ENCODE results near the gene SMR3B.

The SMR3B gene

GRCh38 chr4:70382691-70383181 lies at the start of gene SMR3B:
Gene SMR3B (plus strand): TSS chr4:70383131. CDS start chr4:70384511, 1,380 bp downstream.
- DNase-seq (ENCODE audit: insufficient read length, low spot score), result no peak
- no peak for FAIRE-seq

- DNase-seq (ENCODE audit: insufficient read length, low spot score), result no peak
- FAIRE-seq, result no peak
Measured at GRCh38 chr4:70334681-70335080, 48.2 kb upstream of the SMR3B start, which contains the start of gene CABS1. Gene CABS1 (plus strand): TSS chr4:70334981. CDS start chr4:70335040, 59 bp downstream.

- DNase-seq (ENCODE audit: insufficient read length, low spot score) (no peak), FAIRE-seq (no peak)
Measured at GRCh38 chr4:70336043-70336442, 46.9 kb upstream of the SMR3B start.

GRCh38 chr4:70337886-70338420 lies 45.0 kb upstream of the SMR3B start:
- no peak for DNase-seq (ENCODE audit: insufficient read length, low spot score)
- FAIRE-seq, result no peak

- no peak for DNase-seq (ENCODE audit: insufficient read length, low spot score)
- no peak for FAIRE-seq
Measured at GRCh38 chr4:70356185-70356584, 26.7 kb upstream of the SMR3B start.

DNA sequence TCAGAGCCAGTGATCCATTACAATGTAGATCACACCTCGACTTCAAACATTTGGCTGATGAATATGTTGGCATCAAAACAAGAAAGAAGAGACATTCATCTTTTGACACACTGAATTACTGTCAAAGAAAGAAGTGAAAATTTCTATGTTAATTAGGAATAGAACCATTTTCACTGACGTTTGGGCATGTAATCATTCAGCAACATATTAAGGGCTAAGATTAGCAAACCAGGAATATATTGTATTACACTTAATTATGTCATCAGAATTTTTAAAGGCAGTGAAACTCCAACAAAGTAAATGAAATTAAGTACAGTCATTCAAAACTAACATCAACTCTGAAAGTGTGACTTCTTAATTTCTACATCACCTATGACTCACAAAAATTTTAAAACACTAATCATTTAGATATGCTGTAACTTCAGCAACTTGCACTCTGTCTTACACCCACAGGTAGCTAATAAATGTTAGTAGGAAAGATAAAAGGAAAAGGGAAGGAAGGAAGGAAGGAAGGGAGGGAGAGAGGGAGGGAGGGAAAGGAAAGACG lies 23.7 kb upstream of the SMR3B start:
- DNase-seq (ENCODE audit: insufficient read length, low spot score) (no peak), FAIRE-seq (no peak)

GRCh38 chr4:70360460-70360859 lies 22.5 kb upstream of the SMR3B start, which contains the start of gene SMR3A:
Gene SMR3A (plus strand): TSS chr4:70360760. CDS start chr4:70362116, 1,356 bp downstream.
- FAIRE-seq (no peak), DNase-seq (ENCODE audit: insufficient read length, low spot score) (no peak)

- no peak for DNase-seq (ENCODE audit: insufficient read length, low spot score)
- no peak for FAIRE-seq
Measured at GRCh38 chr4:70364002-70364401, 18.9 kb upstream of the SMR3B start.

- FAIRE-seq (no peak), DNase-seq (ENCODE audit: insufficient read length, low spot score) (no peak)
Measured at GRCh38 chr4:70365479-70365878, 17.5 kb upstream of the SMR3B start.

- no peak for DNase-seq (ENCODE audit: insufficient read length, low spot score)
- no peak for FAIRE-seq
Measured at GRCh38 chr4:70367813-70368212, 15.1 kb upstream of the SMR3B start.

DNA sequence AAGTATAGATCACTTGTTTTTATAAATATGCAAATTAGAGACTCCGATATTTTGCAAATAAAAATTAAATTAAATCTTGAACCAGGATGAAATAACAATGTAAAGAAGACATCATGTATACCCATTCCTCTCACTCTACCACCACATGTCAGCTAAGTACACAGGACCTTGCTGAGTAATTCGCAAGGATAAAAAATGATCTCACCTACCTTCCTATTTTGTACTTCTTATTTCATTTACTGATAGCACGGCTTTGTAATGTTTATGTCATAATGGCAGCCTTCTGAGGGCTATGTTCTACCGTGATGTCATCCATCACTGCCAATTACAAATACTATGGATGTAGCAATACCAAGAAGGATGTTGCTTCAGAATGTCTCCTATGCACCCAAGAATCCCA lies 10.9 kb upstream of the SMR3B start:
- no peak for DNase-seq (ENCODE audit: insufficient read length, low spot score)
- FAIRE-seq, result no peak

DNA sequence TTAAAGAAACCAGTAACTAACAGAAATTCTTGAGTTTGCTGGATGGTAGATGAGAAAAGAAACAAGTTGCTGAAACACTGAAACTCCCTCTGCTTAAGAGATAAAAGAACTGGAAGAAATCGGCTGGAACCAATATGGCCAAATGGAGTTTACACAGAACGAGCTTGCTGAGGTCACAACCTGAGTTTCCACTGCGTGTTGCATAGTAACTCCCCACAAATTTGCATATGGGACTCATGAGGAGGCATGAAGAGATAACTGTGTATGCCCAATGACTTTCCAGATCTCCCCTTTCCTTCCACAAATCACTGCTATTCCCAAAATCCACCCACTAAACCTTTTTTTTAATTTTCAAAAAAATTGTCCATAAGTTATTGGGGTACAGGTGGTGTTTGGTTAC lies 10.2 kb upstream of the SMR3B start:
- DNase-seq (ENCODE audit: insufficient read length, low spot score), result no peak
- FAIRE-seq, result no peak

DNA sequence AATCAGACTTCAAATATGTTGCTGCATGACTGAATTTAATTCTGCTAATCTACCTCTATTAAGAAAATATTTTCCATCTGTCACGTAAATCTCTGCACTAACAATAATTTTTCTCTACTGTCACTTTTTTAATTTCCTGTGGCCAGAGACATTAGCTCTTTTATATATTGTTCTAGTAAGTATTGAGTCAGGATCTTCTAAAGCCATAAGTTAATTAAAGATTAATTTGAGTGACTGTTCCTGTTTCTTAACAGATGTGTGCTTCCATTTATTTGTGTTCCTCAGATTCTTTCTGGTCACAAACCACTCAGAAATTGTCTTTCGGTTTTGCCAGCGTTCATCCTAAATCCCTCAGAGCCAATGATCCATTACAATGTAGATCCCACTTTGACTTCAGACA lies 2.4 kb upstream of the SMR3B start:
- FAIRE-seq (no peak), DNase-seq (ENCODE audit: insufficient read length, low spot score) (no peak)

DNA sequence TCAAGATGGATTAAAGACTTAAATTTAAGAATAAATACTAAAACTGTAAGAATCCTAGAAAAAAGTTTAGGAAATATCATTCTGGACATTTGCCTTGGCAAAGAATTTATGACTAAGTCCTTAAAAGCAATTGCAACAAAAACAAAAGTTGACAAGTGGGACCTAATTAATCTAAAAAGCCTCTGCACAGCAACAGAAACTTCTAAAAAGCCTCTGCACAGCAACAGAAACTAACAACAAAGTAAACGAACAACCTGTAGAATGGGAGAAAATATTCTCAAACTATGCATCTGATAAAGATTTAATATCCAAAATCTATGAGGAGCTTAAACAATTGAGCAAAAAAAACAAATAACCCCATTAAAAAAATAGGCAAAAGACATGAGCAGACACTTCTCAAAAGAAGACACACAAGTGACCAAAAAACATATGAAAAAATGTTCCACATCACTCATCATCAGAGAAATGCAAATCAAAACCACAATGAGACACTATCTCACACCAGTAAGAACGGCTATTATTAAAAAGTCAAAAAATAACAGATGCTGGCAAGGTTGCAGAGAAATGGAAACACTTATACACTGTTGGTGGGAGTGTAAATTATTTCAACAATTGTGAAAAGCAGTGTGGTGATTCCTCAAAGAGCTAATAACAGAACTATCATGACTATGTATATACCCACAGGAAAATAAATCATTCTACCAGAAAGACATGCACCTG lies 9.3 kb downstream of the SMR3B start:
- FAIRE-seq, result peak; percentile 65
- DNase-seq (ENCODE audit: insufficient read length, low spot score), result no peak

DNA sequence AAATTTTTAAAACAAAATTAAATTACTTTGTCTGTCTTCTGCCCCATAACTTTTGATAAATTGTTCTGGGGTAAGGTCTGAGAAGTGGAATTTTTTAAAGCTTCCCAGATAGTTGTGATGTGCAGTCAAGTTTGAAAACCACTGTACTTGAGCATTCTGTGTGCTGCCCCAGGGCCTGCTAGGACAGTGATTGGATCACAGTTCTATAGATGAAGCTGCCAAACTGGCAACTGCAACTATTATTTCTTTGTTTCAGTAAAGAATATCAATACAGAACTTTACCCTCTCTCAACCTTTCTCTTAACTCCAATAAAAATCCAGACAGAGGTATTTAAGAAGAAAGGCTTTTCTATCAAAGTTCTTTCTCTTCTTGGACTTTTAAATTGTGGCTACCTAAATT lies 14.6 kb downstream of the SMR3B start, which contains the start of gene OPRPN:
TSS of gene OPRPN (plus strand) at position 361 of the 400 bp plus-strand sequence. CDS start 1,346 bp downstream, outside the sequence.
- DNase-seq (ENCODE audit: insufficient read length, low spot score), result no peak
- no peak for FAIRE-seq

DNA sequence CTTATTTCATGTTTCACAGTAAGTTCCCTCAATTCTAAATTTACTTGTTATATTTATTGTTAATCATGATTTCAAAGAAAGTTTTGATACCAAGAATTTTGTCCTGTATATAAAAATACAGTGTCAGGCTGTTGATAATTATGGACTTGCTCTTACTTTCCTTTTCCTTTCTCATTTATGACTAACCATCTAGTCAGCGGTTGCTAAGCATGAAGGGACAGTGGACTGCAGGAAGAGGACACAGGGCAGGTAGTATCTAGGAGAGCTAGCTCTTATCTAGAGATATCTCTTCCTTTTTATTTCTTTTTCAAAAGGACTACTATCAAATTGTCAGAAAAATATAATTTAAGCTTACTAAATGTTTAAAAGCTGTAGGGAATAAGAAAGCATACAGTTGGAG lies 16.4 kb downstream of the SMR3B start:
- FAIRE-seq (peak; percentile 4), DNase-seq (ENCODE audit: insufficient read length, low spot score) (no peak)

GRCh38 chr4:70402762-70403161 lies 19.8 kb downstream of the SMR3B start:
- DNase-seq (ENCODE audit: insufficient read length, low spot score) (no peak), FAIRE-seq (peak; percentile 39)

- FAIRE-seq (no peak), DNase-seq (ENCODE audit: insufficient read length, low spot score) (no peak)
Measured at GRCh38 chr4:70405765-70406164, 22.8 kb downstream of the SMR3B start.

- DNase-seq (ENCODE audit: insufficient read length, low spot score), result no peak
- no peak for FAIRE-seq
Measured at GRCh38 chr4:70425306-70425705, 42.4 kb downstream of the SMR3B start.

GRCh38 chr4:70426789-70427188 lies 43.9 kb downstream of the SMR3B start:
- FAIRE-seq, result no peak
- no peak for DNase-seq (ENCODE audit: insufficient read length, low spot score)

DNA sequence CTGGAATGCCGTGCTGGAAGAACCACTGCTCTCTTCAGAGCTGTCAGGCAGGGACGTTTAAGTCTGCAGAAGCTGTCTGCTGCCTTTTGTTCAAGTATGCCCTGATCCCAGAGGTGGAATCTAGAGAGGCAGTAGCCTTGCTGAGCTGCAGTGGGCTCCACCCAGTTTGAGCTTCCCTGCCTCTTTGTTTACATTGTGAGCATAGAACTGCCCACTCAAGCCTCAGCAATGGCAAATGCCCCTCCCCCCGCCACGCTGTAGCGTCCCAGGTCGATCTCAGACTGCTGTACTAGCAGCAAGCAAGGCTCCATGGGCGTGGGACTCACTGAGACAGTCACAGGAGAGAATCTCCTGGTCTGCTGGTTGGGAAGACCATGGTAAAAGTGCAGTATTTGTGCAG lies 54.3 kb downstream of the SMR3B start:
- FAIRE-seq, result no peak
- DNase-seq (ENCODE audit: insufficient read length, low spot score), result no peak

Measured in GM19239 (cell line).